ENCODE data around the gene ARID1A. TPM values are rescaled to one million over a fixed set of nuclear protein-coding genes. Genes with fewer than 3 reads are reported as not detected.

The ARID1A gene
- total RNA-seq, 1 donor from 2014 or later, result 43.1 TPM

- Histone ChIP-seq H3K27ac (no peak overlapping the region), H2AFZ (replicated peaks) (no peak overlapping the region), H4K20me1 (ENCODE audit: low read depth) (peaks cover 99% of the 10 kb centered on the region), H3K79me2 (ENCODE audit: low read depth) (peaks cover 100% of the 10 kb centered on the region), H3K36me3 (peaks cover 19% of the 10 kb centered on the region), H3K4me3 (no peak overlapping the region), H3K9ac (no peak overlapping the region), H3K27me3 (no peaks in the 10 kb centered on the region), H3F3A (ENCODE audit: low read depth) (peaks cover 30% of the 10 kb centered on the region), H3K4me1 (peaks cover 57% of the 10 kb centered on the region), H3K4me2 (peak overlapping the region; percentile 8), H3K9me3 (ENCODE audit: low read depth) (no peaks in the 10 kb centered on the region)
- DNase-seq (ENCODE audit: low spot score), result no peak
- H3K4me1 Mint-ChIP-seq, result peaks cover 51% of the 10 kb centered on the region
- no peak overlapping the region for H3K4me3 Mint-ChIP-seq
- H3K36me3 Mint-ChIP-seq, result peaks cover 15% of the 10 kb centered on the region
- no peak overlapping the region for H3K27ac Mint-ChIP-seq
- TF ChIP-seq EZH2phosphoT487 (IDR thresholded peaks at IDR 0.05), result no peak
- no peak for TF ChIP-seq EZH2 (IDR thresholded peaks at IDR 0.05)
- H3K9me3 Mint-ChIP-seq, result no peaks in the 10 kb centered on the region
- no peaks in the 10 kb centered on the region for H3K27me3 Mint-ChIP-seq (ENCODE audit: insufficient read depth, low read depth)
Measured at GRCh38 chr1:26727476-26727875, 31.7 kb downstream of the ARID1A start.

- no peak overlapping the region for H2AFZ ChIP-seq (replicated peaks)
- peaks cover 21% of the 10 kb centered on the region for H3K36me3 Mint-ChIP-seq
- H3K27ac Mint-ChIP-seq, result no peak overlapping the region
- peaks cover 99% of the 10 kb centered on the region for H4K20me1 ChIP-seq (ENCODE audit: low read depth)
- no peaks in the 10 kb centered on the region for H3K9me3 ChIP-seq (ENCODE audit: low read depth)
- H3K27me3 ChIP-seq, result no peaks in the 10 kb centered on the region
- peaks cover 39% of the 10 kb centered on the region for H3K4me1 Mint-ChIP-seq
- H3K4me2 ChIP-seq, result no peak overlapping the region
- no peaks in the 10 kb centered on the region for H3K27me3 Mint-ChIP-seq (ENCODE audit: insufficient read depth, low read depth)
- no peaks in the 10 kb centered on the region for H3K9me3 Mint-ChIP-seq
- no peak overlapping the region for H3K27ac ChIP-seq
- H3K79me2 ChIP-seq (ENCODE audit: low read depth), result peaks cover 100% of the 10 kb centered on the region
- H3K9ac ChIP-seq, result no peak overlapping the region
- H3F3A ChIP-seq (ENCODE audit: low read depth), result peaks cover 27% of the 10 kb centered on the region
- no peak overlapping the region for H3K4me3 Mint-ChIP-seq
- H3K36me3 ChIP-seq, result peaks cover 30% of the 10 kb centered on the region
- peaks cover 48% of the 10 kb centered on the region for H3K4me1 ChIP-seq
- no peak overlapping the region for H3K4me3 ChIP-seq
- no peak for TF ChIP-seq EZH2phosphoT487 (IDR thresholded peaks at IDR 0.05)
- TF ChIP-seq CTCF (IDR thresholded peaks at IDR 0.05), result no peak
- no peak for TF ChIP-seq EZH2 (IDR thresholded peaks at IDR 0.05)
- no peak for DNase-seq (ENCODE audit: low spot score)
Measured at GRCh38 chr1:26728645-26729044, 32.8 kb downstream of the ARID1A start.

GRCh38 chr1:26729633-26730032, 33.8 kb downstream of the ARID1A start:
- Histone ChIP-seq H3K79me2 (ENCODE audit: low read depth) (peaks cover 100% of the 10 kb centered on the region), H3K9ac (no peak overlapping the region), H3F3A (ENCODE audit: low read depth) (peaks cover 17% of the 10 kb centered on the region), H2AFZ (replicated peaks) (no peak overlapping the region), H3K36me3 (peaks cover 30% of the 10 kb centered on the region), H3K27me3 (no peaks in the 10 kb centered on the region), H4K20me1 (ENCODE audit: low read depth) (peaks cover 97% of the 10 kb centered on the region), H3K4me2 (no peak overlapping the region), H3K9me3 (ENCODE audit: low read depth) (no peaks in the 10 kb centered on the region), H3K27ac (no peak overlapping the region), H3K4me3 (no peak overlapping the region), H3K4me1 (peaks cover 38% of the 10 kb centered on the region)
- Mint-ChIP-seq H3K27me3 (ENCODE audit: insufficient read depth, low read depth) (no peaks in the 10 kb centered on the region), H3K36me3 (peaks cover 28% of the 10 kb centered on the region), H3K4me3 (no peak overlapping the region), H3K27ac (no peak overlapping the region), H3K4me1 (peaks cover 29% of the 10 kb centered on the region), H3K9me3 (no peaks in the 10 kb centered on the region)
- DNase-seq (ENCODE audit: low spot score), result no peak
- TF ChIP-seq CTCF (IDR thresholded peaks at IDR 0.05), result no peak
- no peak for TF ChIP-seq EZH2 (IDR thresholded peaks at IDR 0.05)
- TF ChIP-seq EZH2phosphoT487 (IDR thresholded peaks at IDR 0.05), result no peak

- H3K27me3 ChIP-seq, result no peaks in the 10 kb centered on the region
- H3K9me3 ChIP-seq (ENCODE audit: low read depth), result no peaks in the 10 kb centered on the region
- H3K27me3 Mint-ChIP-seq (ENCODE audit: insufficient read depth, low read depth), result no peaks in the 10 kb centered on the region
- no peak for DNase-seq (ENCODE audit: low spot score)
- H3K36me3 ChIP-seq, result peaks cover 35% of the 10 kb centered on the region
- no peak overlapping the region for H3K4me3 Mint-ChIP-seq
- H3K36me3 Mint-ChIP-seq, result peaks cover 32% of the 10 kb centered on the region
- peaks cover 27% of the 10 kb centered on the region for H3K4me1 ChIP-seq
- no peak overlapping the region for H3K4me3 ChIP-seq
- H3K27ac ChIP-seq, result peak overlapping the region; percentile 3
- H3K4me1 Mint-ChIP-seq, result peaks cover 21% of the 10 kb centered on the region
- H4K20me1 ChIP-seq (ENCODE audit: low read depth), result peaks cover 96% of the 10 kb centered on the region
- peaks cover 10% of the 10 kb centered on the region for H3F3A ChIP-seq (ENCODE audit: low read depth)
- no peak overlapping the region for H2AFZ ChIP-seq (replicated peaks)
- H3K4me2 ChIP-seq, result no peak overlapping the region
- H3K79me2 ChIP-seq (ENCODE audit: low read depth), result peaks cover 100% of the 10 kb centered on the region
- no peaks in the 10 kb centered on the region for H3K9me3 Mint-ChIP-seq
- no peak overlapping the region for H3K9ac ChIP-seq
- TF ChIP-seq CTCF (IDR thresholded peaks at IDR 0.05) (no peak), EZH2 (IDR thresholded peaks at IDR 0.05) (no peak), EZH2phosphoT487 (IDR thresholded peaks at IDR 0.05) (no peak)
- no peak overlapping the region for H3K27ac Mint-ChIP-seq
Measured at GRCh38 chr1:26730695-26731094, 34.9 kb downstream of the ARID1A start.

Measured in neural progenitor cell (in vitro differentiated cells).